ENCODE data around the gene MYO9B. TPM values are rescaled to one million over a fixed set of nuclear protein-coding genes. Genes with fewer than 3 reads are reported as not detected.

The MYO9B gene
- total RNA-seq, 1 donor, result 99.3 TPM

DNA sequence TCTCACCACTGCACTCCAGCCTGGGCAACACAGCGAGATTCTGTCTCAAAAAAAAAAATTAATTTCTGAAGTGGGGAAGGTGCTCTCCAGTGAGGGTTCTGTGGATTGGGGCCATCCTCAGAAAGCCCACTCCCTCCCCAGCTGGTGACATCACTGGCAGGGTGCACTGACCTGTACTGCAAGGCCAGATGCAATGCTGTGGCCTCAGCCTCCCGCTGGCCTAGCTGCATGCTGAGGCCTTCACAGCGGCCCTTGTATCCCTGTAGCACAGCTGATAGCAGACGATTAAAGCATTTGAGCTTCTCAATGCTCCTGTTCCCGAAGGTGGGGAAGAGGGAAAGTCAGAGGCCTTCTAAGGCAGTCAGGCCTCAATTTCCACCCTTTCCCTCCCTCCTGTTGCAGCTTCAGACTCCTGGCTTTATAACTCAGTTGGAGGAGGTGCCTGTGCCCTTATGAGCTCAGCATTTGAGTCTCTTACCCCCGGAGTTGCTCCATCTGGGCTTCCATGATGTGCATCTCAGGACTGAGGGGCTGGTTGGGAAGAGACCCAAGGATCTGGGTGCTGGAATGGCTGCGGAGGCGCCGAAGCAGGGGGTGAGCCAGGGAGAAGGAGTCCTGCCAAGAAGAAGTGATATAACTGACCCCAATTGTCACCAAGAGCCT, 183.7 kb downstream of the MYO9B start:
- no peak for DNase-seq (ENCODE audit: low read depth)
- TF ChIP-seq, protein P1, sequence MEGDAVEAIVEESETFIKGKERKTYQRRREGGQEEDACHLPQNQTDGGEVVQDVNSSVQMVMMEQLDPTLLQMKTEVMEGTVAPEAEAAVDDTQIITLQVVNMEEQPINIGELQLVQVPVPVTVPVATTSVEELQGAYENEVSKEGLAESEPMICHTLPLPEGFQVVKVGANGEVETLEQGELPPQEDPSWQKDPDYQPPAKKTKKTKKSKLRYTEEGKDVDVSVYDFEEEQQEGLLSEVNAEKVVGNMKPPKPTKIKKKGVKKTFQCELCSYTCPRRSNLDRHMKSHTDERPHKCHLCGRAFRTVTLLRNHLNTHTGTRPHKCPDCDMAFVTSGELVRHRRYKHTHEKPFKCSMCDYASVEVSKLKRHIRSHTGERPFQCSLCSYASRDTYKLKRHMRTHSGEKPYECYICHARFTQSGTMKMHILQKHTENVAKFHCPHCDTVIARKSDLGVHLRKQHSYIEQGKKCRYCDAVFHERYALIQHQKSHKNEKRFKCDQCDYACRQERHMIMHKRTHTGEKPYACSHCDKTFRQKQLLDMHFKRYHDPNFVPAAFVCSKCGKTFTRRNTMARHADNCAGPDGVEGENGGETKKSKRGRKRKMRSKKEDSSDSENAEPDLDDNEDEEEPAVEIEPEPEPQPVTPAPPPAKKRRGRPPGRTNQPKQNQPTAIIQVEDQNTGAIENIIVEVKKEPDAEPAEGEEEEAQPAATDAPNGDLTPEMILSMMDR (IDR thresholded peaks at IDR 0.05; ENCODE audit: insufficient read depth, low read depth, low read length), result no peak

DNA sequence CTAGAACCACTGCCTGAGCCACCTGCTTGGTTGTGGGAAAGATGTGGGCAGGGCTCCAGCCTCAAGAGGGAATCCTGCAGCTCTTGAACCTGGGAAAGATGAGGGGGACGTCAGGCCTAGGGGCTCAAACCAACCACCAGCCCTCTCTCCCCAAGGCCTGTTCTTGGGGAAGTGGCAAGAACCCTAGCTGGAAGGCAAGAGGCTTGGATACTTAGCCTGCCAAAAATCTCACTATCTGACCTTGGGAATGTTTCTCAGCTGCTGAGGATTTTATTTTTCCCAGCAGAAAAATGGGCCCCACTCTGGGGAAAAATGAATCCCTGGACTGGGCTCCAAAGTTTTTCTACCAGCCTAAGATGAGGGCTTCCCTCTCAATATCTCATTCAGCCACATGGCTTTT, 184.4 kb downstream of the MYO9B start:
- H3K4me3 ChIP-seq (ENCODE audit: low read depth, low read length), result no peak overlapping the region
- TF ChIP-seq, protein P1 (IDR thresholded peaks at IDR 0.05; ENCODE audit: insufficient read depth, low read depth, low read length), result no peak
- no peak for DNase-seq (ENCODE audit: low read depth)

More for the DNA sequence above, 183.7 kb downstream of the MYO9B start:
- H3K4me3 ChIP-seq (ENCODE audit: low read depth, low read length), result no peak overlapping the region

DNA sequence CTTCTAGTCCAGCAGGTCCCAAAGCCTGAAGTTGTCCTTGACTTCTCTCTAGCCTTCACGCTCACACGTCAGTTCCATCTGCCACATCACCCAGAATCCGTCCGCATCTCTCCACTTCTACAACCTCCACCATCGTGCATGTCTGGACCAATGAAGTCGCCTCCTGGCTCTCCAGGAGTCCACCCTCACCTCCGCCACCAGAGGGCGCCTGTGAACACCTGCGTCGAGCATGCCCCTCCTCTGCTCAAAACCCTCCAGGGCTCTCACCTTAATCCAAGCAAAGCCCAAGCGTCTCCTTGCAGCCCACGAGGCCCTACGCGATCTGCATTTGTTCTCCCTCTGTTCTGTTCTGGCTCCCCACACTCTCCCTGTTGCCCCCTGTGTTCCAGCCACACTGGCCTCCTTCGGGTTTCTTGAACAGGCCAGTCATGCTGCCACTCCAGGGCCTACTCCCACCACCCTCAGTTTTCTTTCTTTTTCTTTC, 185.3 kb downstream of the MYO9B start:
- DNase-seq (ENCODE audit: low read depth), result peak; percentile 82
- TF ChIP-seq, protein P1 (IDR thresholded peaks at IDR 0.05; ENCODE audit: insufficient read depth, low read depth, low read length), result peak; percentile 87

DNA sequence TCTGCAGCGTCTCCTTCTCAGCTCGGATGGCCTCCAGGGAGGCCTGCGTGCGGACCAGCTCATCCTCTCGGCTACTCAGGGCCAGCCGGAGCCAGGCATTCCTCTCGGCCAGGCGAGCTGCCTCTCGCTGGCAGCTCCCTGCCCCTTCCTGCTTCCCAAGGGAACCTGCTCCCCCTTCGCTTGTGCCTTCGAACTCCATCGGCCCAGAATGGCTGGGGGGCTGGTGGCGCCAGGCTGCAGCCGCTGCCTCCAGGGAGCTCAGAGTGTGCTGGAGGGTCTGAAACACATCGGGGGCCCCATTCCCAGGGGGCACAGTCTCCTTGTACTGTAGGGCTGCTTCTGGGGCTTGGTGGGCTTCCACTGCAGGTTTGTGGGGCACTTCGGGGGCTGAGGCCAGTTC, 187.0 kb downstream of the MYO9B start:
- TF ChIP-seq, protein P1 (IDR thresholded peaks at IDR 0.05; ENCODE audit: insufficient read depth, low read depth, low read length), result no peak
- DNase-seq (ENCODE audit: low read depth), result no peak
- H3K4me3 ChIP-seq (ENCODE audit: low read depth, low read length), result no peak overlapping the region

More for the DNA sequence above, 185.3 kb downstream of the MYO9B start:
- no peak overlapping the region for H3K4me3 ChIP-seq (ENCODE audit: low read depth, low read length)

Other genes starting within 250 kb of the MYO9B start
- 35.4 and 40.2 TPM in 2 replicates for gene SIN3B, start 246.4 kb upstream of the MYO9B start, total RNA-seq
- 0.43 and 0.64 TPM in 2 replicates for gene F2RL3, start 186.8 kb upstream of the MYO9B start, total RNA-seq
- 0.43 and 0.64 TPM in 2 replicates for gene CPAMD8, start 49.0 kb upstream of the MYO9B start, total RNA-seq
- 3.5 TPM in 2 replicates for gene HAUS8, start 325 bp upstream of the MYO9B start, total RNA-seq
- gene USE1, start 139.6 kb downstream of the MYO9B start, total RNA-seq, result 18.1 and 23.8 TPM in 2 replicates
- gene OCEL1, start 150.4 kb downstream of the MYO9B start, total RNA-seq, result 3.9 and 6.1 TPM in 2 replicates
- 51.0 and 56.0 TPM in 2 replicates for gene NR2F6, start 170.1 kb downstream of the MYO9B start, total RNA-seq
- gene USHBP1, start 189.0 kb downstream of the MYO9B start, total RNA-seq, result not detected in 2 replicates
- 101 and 124 TPM in 2 replicates for gene BABAM1, start 191.7 kb downstream of the MYO9B start, total RNA-seq
- 0.32 and 0.86 TPM in 2 replicates for gene ANKLE1, start 206.1 kb downstream of the MYO9B start, total RNA-seq
- gene ABHD8, start 227.6 kb downstream of the MYO9B start, total RNA-seq, result 13.8 and 15.5 TPM in 2 replicates
- gene MRPL34, start 230.1 kb downstream of the MYO9B start, total RNA-seq, result 29.8 and 32.2 TPM in 2 replicates
- gene DDA1, start 233.8 kb downstream of the MYO9B start, total RNA-seq, result 14.8 and 16.8 TPM in 2 replicates